SH-SY5Y (cell line): ENCODE data around the gene KRT7.

Source experiments
- GATA2 ChIP-seq: IDR thresholded peaks from 2 replicates; pipeline ENCODE4 v1.6.1; 2011; ENCODE audit warnings: mild to moderate bottlenecking, low read depth, low read length
- GATA3 ChIP-seq: IDR thresholded peaks from 2 replicates; pipeline ENCODE4 v1.6.1; 2011; ENCODE audit warnings: low read depth, mild to moderate bottlenecking, low read length, moderate library complexity

The KRT7 gene

DNA sequence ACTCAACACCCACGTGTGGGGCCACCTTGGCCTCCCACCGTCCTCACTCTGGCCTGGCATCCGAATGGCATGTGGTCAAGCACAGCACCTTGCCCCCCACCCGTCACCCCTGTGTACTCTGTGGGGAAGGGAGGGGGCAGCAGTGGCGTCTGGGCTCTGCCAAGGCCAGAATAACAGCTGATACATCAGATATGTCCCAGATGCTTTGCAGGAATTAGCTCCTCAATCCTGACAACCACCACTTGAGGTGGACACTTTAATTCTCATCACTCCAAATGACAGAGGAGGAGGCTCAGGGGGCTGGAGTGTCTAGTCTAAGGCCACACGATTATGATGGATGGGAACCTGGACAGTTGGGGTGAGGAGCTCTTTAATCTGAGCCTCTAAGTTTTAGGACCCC, 39.5 kb upstream of the KRT7 start:
- TF ChIP-seq GATA2 (no peak), GATA3 (no peak)

DNA sequence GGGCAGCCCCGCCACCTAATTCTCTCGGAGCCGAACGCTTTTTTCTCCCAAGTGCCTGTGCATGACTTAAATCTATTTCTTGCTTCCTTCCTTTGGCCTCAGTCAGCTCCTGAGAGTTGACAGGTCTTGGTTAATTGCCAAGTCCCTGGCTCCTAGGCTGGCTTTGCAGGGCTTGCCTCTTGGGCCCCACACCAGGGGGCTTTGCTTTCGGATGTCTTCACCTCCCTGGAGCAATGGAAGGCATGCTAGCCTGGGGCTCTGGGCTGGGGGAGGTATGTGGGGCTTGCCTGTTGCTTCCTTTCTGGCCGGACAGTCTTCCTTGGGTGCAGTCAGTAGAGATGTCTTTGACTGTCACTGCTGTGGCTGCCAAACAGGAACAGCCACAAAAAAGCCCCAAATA, 39.1 kb upstream of the KRT7 start:
- TF ChIP-seq GATA2 (no peak), GATA3 (no peak)

DNA sequence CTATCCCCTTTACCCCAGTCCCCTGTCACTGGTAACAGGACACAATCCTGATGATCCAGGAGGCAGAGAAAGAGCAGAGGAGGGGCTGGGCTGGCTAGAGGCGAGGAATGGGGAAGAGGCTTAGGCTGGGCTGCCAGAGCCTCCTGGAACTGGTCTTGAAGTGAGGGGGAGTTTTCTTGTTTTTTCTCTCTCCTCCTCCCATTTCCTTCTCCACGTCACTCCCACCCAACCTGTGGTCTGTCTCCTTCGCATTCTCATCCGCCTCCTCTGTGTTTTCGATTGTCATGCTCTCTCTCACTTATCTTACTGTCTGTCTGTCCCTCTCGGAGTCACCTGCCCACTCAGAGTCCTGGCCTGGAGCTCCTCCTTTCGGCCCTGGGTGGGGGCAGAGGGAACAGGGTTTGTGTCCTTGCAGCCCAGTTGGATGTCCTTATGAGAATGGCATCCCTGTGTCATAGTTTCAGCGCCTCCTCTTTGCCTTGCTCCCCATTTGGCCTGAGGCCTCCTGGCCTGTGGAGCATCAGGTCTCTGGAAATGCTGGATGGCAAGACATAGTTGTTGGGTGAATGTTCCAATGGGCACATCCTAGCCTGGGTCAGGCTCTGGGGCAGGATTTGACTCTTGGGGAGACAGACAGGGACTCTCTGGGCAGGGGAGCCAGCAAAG, 37.8 kb upstream of the KRT7 start:
- TF ChIP-seq GATA3 (no peak), GATA2 (no peak)

DNA sequence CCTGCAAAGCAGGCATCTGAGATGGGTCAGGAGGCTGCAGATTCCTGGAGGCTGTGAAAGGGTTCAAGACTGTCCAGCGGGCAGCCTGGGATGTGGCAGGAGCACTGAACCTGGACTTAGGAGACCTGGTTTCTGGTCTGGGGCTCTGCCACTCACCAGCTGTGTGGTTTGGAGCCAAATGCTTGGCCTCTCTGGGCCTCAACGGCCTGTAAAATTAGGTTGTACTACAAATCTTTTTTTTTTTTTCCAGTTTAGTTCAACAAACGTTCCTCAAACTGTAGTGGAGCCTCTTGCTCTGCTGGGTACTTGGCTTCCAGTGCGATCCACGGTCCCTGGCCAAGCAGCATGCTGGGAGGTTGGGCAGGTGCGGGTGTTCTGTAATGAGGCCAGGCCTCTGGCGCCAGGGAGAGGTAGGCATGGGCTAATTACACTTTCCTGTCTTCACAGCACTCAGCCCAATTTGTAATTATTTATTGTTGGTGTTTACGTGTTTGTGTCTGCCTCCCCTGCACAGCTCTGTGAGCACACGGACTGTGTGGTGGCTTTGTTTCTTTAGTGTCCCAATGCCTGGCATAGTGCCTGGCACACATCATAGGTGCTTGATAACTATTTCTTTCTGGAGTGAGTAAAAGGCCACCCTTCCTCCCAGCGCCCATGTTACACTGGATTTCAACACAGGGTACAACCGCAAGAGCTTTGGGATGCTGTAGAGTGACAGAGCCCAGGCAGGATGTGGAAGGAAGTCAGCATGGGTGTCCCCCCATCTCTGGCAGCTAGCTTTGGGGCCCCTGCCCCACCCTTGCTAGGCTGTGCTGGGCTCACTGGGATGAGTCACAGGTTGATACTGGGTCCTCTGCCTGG, 35.4 kb upstream of the KRT7 start:
- TF ChIP-seq GATA2 (no peak), GATA3 (no peak)

DNA sequence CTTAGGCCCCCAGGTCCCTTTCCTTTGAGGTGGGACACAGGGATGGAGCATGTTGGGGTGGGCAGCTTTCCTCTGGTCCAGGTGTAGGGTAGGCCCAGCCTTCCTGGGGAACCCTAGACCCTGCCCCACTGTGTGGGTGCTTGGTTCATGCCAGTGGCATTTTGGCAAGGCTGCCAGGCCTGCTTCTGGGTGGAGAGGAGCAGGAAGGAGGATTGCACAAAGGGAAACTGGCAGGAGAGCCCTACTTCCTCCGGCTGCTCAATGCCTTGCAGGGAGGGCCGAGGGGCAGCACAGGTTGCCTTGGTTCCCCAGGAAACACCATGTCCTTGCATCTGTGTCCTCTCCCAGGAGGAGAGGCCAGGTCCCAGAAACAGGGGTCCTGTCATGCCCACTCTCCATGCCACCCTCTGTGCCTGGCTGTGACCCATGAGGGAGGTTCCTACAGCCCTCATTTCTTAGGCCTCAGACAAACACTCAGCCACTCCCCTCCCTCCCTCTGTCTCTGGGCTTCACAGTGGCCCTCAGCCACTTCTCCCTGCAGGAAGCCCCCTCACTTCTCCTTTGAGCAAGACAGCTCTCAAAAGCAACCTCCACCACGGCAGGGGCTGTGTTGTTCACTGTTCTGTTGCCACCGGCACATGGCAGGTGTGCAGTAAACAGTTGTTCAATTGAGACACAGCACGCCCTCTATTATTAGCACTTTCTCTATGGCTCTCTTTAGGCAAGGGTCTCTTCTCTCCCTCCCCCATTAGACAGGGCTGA, 34.4 kb upstream of the KRT7 start:
- no peak for TF ChIP-seq GATA2
- TF ChIP-seq GATA3: no peak

DNA sequence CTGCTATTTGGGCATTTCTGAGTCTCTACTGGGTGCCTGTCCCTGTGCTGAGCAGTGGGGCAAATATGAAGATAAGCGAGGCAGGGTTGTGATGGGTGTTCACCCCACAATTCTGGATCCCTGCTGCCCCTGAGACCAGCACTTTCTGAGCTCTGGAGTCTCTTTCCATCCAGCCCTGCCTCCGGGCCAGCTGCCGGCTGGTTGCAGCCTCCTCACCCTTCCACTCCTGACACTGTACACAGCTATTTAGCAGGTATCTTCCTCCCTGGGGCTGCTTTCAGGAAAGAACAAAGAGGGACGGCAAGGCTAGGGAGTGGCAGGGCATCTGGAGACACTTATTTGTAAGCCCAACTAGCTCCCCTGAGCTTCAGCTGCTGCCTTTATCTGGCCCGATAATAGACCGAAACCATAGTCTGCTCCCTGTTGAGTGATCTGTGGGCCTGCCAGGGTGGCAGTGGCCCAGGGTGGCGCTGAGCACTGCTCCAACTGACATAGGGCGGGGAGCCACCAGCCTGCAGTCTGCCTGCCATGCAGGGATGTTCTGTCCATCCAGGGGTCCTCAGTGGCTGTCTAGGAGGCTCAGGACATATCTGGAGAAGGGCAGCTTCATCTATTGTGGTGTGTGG, 33.6 kb upstream of the KRT7 start:
- TF ChIP-seq GATA2 (no peak), GATA3 (no peak)

DNA sequence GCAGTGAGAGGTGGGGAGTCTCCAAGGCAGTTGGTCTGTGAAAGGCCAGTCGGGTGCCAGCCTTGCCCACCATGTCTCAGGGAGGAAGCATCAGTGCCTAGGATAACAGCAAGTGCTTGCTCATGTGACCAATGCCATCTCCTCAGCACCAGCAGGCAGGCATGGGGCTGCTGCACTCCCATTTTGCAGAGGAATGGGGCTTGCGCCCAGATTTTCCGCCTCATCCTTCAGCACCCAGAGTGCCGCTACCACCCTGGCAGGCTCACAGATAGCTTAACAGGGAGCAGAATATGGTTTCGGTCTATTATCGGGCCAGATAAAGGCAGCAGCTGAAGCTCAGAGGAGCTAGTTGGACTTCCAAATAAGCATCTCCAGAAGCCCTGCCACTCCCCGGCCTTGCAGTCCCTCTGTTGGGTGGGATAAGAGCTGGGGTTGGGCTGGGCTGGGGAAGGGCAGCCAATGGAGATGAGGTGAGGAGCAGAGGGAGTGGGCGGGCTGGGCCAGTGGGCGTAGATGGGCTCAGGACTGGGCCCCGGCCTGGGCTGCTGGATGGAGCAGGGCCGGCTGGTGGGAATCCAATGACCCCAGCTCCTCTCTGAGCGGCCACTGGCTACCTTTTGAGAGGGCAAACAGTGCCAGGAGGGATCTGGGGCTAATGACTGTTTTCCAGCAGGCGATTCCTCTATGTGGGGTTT, 32.8 kb upstream of the KRT7 start:
- TF ChIP-seq GATA3 (no peak), GATA2 (no peak)

DNA sequence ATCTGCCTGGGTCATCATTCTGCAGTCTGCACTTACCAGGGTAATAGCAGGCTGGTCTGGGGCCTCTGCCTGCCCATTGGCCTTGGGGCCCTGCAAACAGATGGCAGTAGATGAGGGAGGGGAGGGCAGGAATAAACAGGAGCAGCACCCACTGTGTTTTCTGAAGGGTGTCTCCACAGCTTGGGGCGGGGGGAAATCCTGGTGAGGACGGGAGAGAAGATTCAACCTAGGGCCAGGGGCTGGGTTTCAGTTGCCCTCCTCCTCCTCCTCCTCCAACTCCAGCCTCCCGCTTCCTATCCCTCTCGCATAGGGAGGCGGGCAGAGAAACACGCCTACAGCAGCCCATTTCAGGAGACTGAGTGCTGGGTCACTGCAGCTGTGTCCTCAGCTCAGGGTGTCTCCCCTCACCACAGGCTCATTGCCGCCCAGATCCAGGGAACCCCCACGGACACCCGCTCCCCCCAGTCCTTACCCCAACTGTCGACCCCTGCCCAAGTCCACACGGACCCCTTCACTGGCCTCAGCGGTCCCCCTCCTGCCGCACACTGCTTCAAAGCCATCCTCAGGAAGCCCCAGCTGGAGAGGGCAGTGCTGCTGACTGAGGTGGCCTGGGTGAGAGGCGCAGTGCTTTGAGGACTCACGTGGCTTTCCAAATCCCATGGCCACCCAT, 32.1 kb upstream of the KRT7 start:
- peak; percentile 98 for TF ChIP-seq GATA2
- no peak; the same call in 1 of the 2 replicates for TF ChIP-seq GATA3

DNA sequence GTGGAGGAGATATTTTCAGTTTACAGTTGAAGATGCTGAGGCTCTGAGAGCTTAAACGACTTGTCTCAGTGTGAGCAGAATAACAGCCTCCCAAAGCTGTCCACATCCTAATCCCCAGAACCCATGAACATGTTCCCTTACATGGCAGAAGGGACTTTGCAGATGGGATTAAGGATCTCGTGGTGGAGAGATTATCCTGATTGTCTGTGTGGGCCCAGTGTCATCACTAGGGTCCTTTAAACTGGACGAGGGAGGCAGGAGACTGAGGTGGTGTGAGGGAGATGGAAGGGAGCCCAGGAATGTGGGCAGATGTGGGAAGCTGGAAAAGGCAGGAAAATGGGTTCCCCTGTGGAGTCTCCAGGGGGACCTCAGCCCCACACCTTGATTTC, 31.6 kb upstream of the KRT7 start:
- TF ChIP-seq GATA2 (no peak), GATA3 (no peak)

DNA sequence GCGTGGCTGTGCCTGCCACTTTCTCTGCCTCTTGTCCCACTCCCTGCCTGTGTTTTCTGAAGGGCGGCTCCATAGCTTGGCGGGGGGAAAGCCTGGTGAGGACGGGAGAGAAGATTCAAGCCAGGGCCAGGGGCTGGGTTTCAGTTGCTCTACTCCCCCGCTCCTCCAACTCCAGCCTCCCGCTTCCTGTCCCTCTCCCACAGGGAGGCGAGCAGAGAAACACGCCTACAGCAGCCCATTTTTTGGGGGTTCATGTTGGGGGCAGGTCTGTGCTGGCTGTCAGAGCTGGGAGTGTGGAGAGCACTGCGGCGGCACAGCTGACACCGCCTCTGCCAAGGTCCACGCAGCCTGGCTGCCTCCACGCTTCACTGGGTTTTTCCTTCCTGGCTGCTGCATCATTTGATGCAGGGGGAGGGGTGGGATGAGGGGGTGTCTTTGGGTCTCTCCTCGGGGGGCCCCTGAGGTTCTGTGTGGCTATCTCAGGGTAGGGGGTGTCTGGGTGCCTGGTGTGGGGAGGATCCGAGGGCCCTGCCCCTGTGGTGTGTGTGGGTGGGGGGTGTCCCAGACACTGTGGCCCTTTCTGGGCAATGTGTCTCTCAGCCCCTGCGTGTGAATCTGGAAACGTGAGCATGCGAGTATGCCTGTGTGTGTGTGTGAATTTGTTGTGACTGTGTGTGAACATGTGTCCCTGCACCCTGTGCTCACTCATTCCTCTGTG, 30.5 kb upstream of the KRT7 start:
- no peak for TF ChIP-seq GATA2
- no peak for TF ChIP-seq GATA3

DNA sequence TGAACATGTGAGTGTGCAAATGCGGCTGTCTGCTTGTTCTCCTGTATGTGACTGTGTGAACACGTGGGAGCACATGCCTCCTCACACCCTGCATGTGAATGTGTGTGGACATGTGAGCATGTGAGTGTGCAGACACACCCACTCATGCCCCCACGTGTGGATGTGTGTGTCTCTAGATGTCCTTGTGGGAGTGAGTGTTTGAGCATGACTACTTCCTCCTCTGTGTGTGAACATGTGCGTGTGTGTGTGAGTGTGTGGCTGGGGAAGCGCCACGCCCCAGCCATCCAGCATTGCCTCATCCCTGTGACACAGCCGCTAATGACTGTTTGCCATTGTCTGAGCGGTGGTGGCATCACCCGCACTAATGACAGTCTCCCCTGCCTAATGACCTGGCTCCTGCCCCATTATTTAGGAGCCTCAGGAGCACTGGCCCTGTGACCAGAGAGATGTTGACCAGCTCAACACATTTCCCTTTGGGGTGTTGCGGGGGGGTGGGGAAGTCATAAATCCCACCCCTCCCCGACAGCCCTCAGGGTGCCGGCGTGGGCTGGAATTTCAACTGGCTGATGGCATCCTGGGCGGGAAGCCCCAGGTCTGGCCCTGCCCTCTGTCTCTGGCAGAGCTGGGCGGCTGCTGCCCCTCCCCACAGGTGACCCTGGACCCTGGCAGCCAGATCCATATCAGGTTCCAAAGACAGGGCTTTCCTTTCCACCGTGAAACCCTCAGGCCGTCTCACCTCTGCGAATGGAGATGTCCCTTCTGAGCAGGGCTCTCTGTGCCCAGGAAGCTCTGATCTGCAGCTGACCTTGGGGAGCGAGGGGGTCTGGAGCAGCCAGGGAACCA, 29.7 kb upstream of the KRT7 start:
- TF ChIP-seq GATA3: no peak
- peak; percentile 85 for TF ChIP-seq GATA2
